ENCODE measurements around the gene SLC35G6.

Gene SLC35G6

GRCh38 chr17:7508846-7509245 is 27.6 kb downstream of the SLC35G6 start:
- ChIA-PET POLR2A (interaction anchor here (0.9 kb wide), 1 partner anchor 25 kb away, joined by 4 read pairs; the partner anchor contains the start of gene POLR2A), CTCF (interaction anchor here (1.5 to 3.2 kb wide), 5 partner anchors 12 to 178 kb away, joined by 5 to 18 read pairs (median 6); partner anchors contain the start of genes SENP3, SLC35G6 and TP53)
- DNase-seq (ENCODE audit: extremely low spot score), result no peak
- no peak for TF ChIP-seq CTCF (IDR thresholded peaks at IDR 0.05; ENCODE audit: control extremely low read depth, extremely low read depth, low read depth, missing control alignments)

- POLR2A ChIA-PET, result interaction anchor here (0.9 kb wide), 1 partner anchor 26 kb away, joined by 4 read pairs; the partner anchor contains the start of gene POLR2A
- CTCF ChIA-PET, result interaction anchor here (0.7 to 3.2 kb wide), 3 partner anchors 17 to 154 kb away, joined by 3 to 18 read pairs (median 6); partner anchors contain the start of gene SENP3
- TF ChIP-seq CTCF (IDR thresholded peaks at IDR 0.05; ENCODE audit: control extremely low read depth, extremely low read depth, low read depth, missing control alignments), result no peak
- no peak for DNase-seq (ENCODE audit: extremely low spot score)
These were observed 28.7 kb downstream of the SLC35G6 start for GRCh38 chr17:7509937-7510336.

GRCh38 chr17:7511108-7511507 is 29.9 kb downstream of the SLC35G6 start:
- POLR2A ChIA-PET, result no interaction called here
- TF ChIP-seq CTCF (IDR thresholded peaks at IDR 0.05; ENCODE audit: control extremely low read depth, extremely low read depth, low read depth, missing control alignments), result no peak
- CTCF ChIA-PET, result interaction anchor here (5.9 kb wide), 1 partner anchor 50 kb away, joined by 74 read pairs; the partner anchor contains the start of gene SENP3
- DNase-seq (ENCODE audit: extremely low spot score), result no peak

GRCh38 chr17:7512105-7512504 is 30.9 kb downstream of the SLC35G6 start:
- no peak for DNase-seq (ENCODE audit: extremely low spot score)
- ChIA-PET CTCF (interaction anchor here (5.9 kb wide), 1 partner anchor 49 kb away, joined by 74 read pairs; the partner anchor contains the start of gene SENP3), POLR2A (interaction anchor here (0.6 kb wide), 1 partner anchor 24 kb away, joined by 5 read pairs; no protein-coding TSS in a partner anchor)
- TF ChIP-seq CTCF (IDR thresholded peaks at IDR 0.05; ENCODE audit: control extremely low read depth, extremely low read depth, low read depth, missing control alignments), result no peak

GRCh38 chr17:7512824-7513540 is 31.7 kb downstream of the SLC35G6 start:
- ChIA-PET POLR2A (interaction anchor here (0.6 to 1.5 kb wide), 2 partner anchors 24 to 29 kb away, joined by 5 to 12 read pairs; partner anchors contain the start of gene POLR2A), CTCF (interaction anchor here (0.8 to 5.9 kb wide), 12 partner anchors 10 to 175 kb away, joined by 3 to 74 read pairs (median 16); partner anchors contain the start of genes MPDU1, SENP3, TMEM256 and TMEM95)
- DNase-seq (ENCODE audit: extremely low spot score), result no peak
- TF ChIP-seq CTCF (IDR thresholded peaks at IDR 0.05; ENCODE audit: control extremely low read depth, extremely low read depth, low read depth, missing control alignments), result no peak

- CTCF ChIA-PET, result interaction anchor here (0.9 to 5.9 kb wide), 26 partner anchors 9 to 174 kb away, joined by 3 to 74 read pairs (median 6); partner anchors contain the start of genes MPDU1, SENP3, TMEM95 and TNFSF12
These were observed 32.7 kb downstream of the SLC35G6 start for GRCh38 chr17:7513850-7514419.

More at GRCh38 chr17:7513850-7514419, 32.7 kb downstream of the SLC35G6 start:
- no peak for TF ChIP-seq CTCF (IDR thresholded peaks at IDR 0.05; ENCODE audit: control extremely low read depth, extremely low read depth, low read depth, missing control alignments)
- POLR2A ChIA-PET, result interaction anchor here (1.5 kb wide), 1 partner anchor 30 kb away, joined by 12 read pairs; the partner anchor contains the start of gene POLR2A
- no peak for DNase-seq (ENCODE audit: extremely low spot score)
